Choroid plexus epithelial cell (primary cell): ENCODE data around the gene ARHGEF18.

Experiments
- DNase-seq: peaks from one replicate; pipeline ENCODE4 v3.0.0-alpha.2; 2010; ENCODE audit warnings: low read depth
- H3K4me3 ChIP-seq: 2 replicates; pipeline ENCODE4 v1.5.1; 2011; ENCODE audit warnings: low read depth, mild to moderate bottlenecking, control low read depth, low read length, moderate library complexity
- TF ChIP-seq, protein P1 (sequence below): conservative IDR thresholded peaks from 2 replicates; pipeline ENCODE4 v1.5.1; 2011; ENCODE audit warnings: low read depth, mild to moderate bottlenecking, control low read depth, inconsistent platforms, low read length, moderate library complexity

Gene ARHGEF18

DNA sequence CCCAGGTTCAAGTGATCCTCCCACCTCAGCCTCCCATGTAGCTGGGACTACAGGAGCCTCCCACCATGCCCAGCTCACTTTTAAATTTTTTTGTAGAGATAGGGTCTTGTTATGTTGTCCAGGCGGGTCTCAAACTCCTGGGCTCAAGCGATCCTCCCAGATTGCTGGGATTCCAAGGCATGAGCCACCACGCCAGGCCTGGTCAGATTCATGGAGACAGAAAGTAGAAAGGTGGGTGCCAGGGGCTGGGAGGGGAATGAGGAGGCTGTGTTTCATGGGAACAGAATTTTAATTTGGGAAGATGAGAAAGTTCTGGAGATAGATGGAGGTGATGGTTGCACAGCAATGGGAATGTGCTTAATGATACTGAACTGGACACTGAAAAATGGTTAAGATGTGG lies 22.3 kb downstream of the ARHGEF18 start:
- TF ChIP-seq, protein P1, sequence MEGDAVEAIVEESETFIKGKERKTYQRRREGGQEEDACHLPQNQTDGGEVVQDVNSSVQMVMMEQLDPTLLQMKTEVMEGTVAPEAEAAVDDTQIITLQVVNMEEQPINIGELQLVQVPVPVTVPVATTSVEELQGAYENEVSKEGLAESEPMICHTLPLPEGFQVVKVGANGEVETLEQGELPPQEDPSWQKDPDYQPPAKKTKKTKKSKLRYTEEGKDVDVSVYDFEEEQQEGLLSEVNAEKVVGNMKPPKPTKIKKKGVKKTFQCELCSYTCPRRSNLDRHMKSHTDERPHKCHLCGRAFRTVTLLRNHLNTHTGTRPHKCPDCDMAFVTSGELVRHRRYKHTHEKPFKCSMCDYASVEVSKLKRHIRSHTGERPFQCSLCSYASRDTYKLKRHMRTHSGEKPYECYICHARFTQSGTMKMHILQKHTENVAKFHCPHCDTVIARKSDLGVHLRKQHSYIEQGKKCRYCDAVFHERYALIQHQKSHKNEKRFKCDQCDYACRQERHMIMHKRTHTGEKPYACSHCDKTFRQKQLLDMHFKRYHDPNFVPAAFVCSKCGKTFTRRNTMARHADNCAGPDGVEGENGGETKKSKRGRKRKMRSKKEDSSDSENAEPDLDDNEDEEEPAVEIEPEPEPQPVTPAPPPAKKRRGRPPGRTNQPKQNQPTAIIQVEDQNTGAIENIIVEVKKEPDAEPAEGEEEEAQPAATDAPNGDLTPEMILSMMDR: no peak
- H3K4me3 ChIP-seq: no peak overlapping the region
- DNase-seq: no peak

- no peak overlapping the region for H3K4me3 ChIP-seq
- TF ChIP-seq, protein P1: no peak
- DNase-seq: no peak
Observed at GRCh38 chr19:7372810-7373209, 24.1 kb downstream of the ARHGEF18 start.

GRCh38 chr19:7373862-7374261 lies 25.1 kb downstream of the ARHGEF18 start:
- TF ChIP-seq, protein P1: no peak
- no peak overlapping the region for H3K4me3 ChIP-seq
- no peak for DNase-seq

DNA sequence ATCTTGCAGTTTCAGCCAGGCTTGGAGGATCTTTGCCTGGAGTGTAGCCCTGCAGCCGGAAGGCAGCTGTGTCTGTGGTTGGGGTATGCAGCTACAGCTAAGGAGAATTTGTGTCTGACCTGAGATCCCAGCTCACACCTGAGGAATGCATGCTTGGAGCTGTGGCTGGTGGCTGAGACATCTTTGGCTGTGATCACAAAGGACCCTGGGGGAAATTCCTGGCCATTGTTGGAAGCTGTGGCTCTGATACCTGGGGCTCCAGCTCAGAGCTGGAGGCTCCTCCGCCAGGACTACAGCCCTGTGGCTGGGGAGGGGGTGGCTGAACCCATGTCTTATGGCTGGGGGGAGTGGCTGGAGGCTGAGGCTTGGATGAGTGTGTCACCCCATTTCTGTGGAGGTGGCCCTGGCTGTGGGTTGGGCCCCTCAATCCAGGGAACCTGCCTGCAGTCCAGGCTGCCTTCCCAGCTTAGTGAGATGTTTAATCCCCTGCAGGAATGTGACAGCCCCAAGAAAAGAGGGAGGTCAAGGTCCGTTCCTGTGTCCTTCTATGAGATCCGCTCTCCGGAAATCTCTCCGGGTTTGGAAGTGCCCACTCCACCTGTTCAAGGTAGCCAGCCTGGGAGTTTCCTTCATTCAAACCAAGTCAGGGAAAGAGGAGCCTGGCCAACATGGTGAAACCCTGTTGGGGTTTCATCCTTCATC lies 27.6 kb downstream of the ARHGEF18 start:
- H3K4me3 ChIP-seq: no peak overlapping the region
- TF ChIP-seq, protein P1: no peak

GRCh38 chr19:7377196-7377595 lies 28.5 kb downstream of the ARHGEF18 start:
- H3K4me3 ChIP-seq: no peak overlapping the region
- TF ChIP-seq, protein P1: no peak
- no peak for DNase-seq

More for the DNA sequence above, 27.6 kb downstream of the ARHGEF18 start:
- no peak for DNase-seq

GRCh38 chr19:7381073-7381390 lies 32.3 kb downstream of the ARHGEF18 start:
- TF ChIP-seq, protein P1: no peak
- DNase-seq: no peak
- no peak overlapping the region for H3K4me3 ChIP-seq

DNA sequence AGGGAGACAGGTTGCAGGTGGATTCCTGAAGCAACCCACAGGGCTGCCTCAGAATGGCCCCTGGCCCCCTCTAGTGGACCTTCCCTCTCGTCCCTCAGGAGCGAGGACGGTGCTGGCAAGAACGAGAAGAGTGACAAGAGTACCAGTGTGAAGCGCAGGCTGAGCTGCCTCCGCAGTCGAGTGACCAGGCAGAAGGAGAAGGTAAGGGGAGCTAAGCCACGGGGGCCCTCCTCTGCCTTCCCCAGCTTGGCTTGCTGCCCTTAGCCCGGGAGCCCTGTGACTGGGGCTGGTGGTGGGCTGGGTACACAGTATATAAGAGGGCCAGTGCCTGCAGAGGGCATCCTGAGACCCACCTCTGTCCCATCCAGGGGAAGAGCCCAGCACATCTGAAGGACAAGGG lies 34.0 kb downstream of the ARHGEF18 start:
- H3K4me3 ChIP-seq: no peak overlapping the region
- TF ChIP-seq, protein P1: no peak
- DNase-seq: no peak
